ENCODE data around the gene PRSS21.
A peak's percentile ranks its signal among the peaks of the same experiment; 100 is the strongest.

Gene PRSS21

DNA sequence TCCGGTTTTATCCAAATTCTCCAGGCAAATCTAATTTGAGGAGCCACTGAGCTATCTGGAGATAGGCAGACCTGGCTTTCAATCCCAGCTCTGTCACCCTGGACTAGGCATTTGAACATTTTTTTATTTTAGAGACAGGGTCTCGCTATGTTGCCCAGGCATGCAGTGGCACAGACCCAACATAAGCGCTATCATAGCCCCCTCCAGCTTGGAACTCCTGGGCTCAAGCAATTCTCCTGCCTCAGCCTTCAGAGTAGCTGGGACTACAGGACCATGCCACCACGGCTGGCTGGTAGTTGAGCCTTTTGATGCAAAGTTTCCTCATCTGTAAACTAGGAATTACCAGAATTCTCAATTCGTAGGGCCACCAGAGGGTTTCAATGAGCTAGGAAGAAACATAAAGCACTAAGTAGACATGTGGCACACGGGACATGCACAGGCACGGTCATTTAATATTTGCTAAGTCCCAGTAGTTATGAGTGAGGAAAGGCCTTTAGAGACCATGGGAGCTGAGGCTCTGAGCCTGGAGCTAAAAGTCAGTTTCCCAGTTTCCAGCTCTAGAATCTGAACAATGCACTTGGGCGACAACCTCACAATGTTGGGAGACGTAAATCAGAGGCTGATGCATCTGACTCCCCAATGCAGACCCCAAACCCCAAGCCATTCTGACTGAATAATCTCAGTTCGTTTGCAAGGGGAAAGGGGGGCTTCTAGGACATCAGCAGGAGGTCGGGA is 41.1 kb upstream of the PRSS21 start:
- Mint-ChIP-seq H3K27me3 (ENCODE audit: low read depth, poor library complexity) (no peaks in the 10 kb centered on the region), H3K4me1 (peaks cover 54% of the 10 kb centered on the region), H3K9me3 (no peaks in the 10 kb centered on the region), H3K4me3 (peak overlapping the region; percentile 95), H3K36me3 (ENCODE audit: low read depth) (peaks cover 24% of the 10 kb centered on the region), H3K27ac (peak overlapping the region; percentile 91)
- DNase-seq, result no peak
- no peak for TF ChIP-seq CTCF (IDR thresholded peaks at IDR 0.05)

DNA sequence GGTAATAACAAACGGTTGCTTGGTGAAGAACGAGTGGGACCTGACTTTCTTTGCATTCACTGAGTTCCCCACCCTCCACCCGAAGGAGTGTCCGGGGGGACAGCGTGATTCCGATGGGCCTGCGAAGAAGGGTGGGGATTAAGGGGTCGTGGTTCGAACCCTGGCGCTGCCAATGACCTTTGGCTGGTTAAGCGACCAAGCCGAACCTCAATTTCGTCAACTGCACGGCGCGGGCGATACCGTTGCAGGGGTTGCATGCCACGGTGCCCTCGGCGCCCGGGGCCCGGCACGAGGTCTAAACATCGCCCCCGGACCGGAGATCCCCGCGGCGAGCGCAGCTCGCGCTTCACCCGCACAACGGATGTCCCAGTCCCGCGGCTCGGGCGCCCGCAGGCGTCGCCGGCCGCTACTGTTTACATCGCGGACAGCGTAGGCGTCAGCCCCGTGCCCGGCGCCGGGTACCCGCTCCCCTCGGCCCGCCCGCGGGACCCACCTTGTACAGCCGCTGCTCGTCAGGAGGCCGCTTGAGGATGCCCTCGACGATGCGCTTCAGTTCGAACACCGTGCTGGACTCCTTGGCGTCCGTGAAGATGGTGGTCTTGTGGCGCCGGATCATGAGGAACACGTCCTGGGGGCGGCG is 40.4 kb upstream of the PRSS21 start:
- H3K4me1 Mint-ChIP-seq, result peaks cover 47% of the 10 kb centered on the region
- TF ChIP-seq CTCF (IDR thresholded peaks at IDR 0.05), result no peak
- no peaks in the 10 kb centered on the region for H3K27me3 Mint-ChIP-seq (ENCODE audit: low read depth, poor library complexity)
- H3K27ac Mint-ChIP-seq, result peak overlapping the region; percentile 91
- peak overlapping the region; percentile 95 for H3K4me3 Mint-ChIP-seq
- no peak for DNase-seq
- H3K36me3 Mint-ChIP-seq (ENCODE audit: low read depth), result peaks cover 17% of the 10 kb centered on the region
- no peaks in the 10 kb centered on the region for H3K9me3 Mint-ChIP-seq

- peak within 1 kb of the TSS; percentile 95 for H3K4me3 Mint-ChIP-seq
- H3K36me3 Mint-ChIP-seq (ENCODE audit: low read depth), result peaks cover 11% of the 10 kb centered on the region
- no peak for TF ChIP-seq CTCF (IDR thresholded peaks at IDR 0.05)
- no peaks in the 10 kb centered on the region for H3K9me3 Mint-ChIP-seq
- H3K4me1 Mint-ChIP-seq, result peaks cover 43% of the 10 kb centered on the region
- peak within 1 kb of the TSS; percentile 99 for H3K27ac Mint-ChIP-seq
- DNase-seq, result peak; percentile 93
- no peaks in the 10 kb centered on the region for H3K27me3 Mint-ChIP-seq (ENCODE audit: low read depth, poor library complexity)
Observed at GRCh38 chr16:2777231-2777902, 39.7 kb upstream of the PRSS21 start, which contains the start of gene ELOB. TSS of gene ELOB (minus strand) at chr16:2777280. CDS start at chr16:2777239, 41 bp downstream.

DNA sequence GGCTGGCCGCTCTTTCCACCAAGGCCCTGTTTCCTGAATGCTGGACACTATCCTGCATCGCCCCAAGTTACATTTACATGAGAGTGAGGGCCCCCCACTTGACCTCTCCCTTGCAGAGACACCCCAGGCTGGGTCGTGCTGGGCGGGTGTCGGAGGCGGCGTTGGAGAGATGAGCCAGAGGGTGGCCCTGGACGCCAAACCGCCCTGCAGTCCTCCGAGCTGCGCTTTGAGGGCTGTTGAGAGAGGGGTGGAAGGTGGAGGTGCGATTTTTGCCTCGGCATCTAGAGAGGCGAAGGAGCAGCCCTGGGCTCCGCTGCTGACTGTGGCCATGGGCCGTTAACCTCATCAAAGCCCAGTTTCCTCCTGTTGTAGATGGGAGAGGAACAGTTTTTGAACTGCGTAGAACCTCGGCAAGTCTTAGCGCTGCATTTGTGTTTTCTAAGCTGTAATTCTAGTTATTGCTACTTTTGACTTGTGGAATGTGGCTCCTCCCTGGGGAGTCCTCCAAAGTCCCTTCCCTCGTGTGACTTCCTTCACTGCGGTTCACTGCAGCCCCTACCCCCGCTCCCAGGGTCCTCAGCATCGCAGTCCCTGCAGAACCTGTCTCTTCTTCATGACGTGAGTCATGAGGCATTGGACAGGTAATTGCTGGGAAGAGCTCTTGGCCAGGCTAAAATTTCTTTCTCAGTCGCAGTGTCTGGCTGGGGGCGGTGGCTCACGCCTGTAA is 39.0 kb upstream of the PRSS21 start:
- peaks cover 4% of the 10 kb centered on the region for H3K36me3 Mint-ChIP-seq (ENCODE audit: low read depth)
- peak overlapping the region; percentile 92 for H3K4me3 Mint-ChIP-seq
- peak overlapping the region; percentile 99 for H3K27ac Mint-ChIP-seq
- DNase-seq, result peak; percentile 35
- H3K9me3 Mint-ChIP-seq, result no peaks in the 10 kb centered on the region
- peaks cover 37% of the 10 kb centered on the region for H3K4me1 Mint-ChIP-seq
- TF ChIP-seq CTCF (IDR thresholded peaks at IDR 0.05), result no peak
- H3K27me3 Mint-ChIP-seq (ENCODE audit: low read depth, poor library complexity), result no peaks in the 10 kb centered on the region

DNA sequence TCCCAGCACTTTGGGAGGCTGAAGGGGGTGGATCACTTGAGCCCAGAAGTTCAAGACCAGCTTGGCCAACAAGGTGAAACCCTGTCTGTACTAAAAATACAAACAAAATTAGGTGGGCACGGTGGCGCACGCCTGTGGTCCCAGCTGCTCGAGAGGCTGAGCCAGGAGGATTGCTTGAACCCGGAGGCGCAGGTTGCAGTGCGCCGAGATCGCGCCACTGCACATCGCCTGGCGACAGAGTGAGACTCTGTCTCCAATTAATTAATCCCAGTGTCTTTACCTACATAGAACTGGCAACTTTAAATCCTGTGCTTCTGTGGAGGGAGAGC is 38.4 kb upstream of the PRSS21 start:
- Mint-ChIP-seq H3K27me3 (ENCODE audit: low read depth, poor library complexity) (peaks cover 3% of the 10 kb centered on the region), H3K36me3 (ENCODE audit: low read depth) (no peaks in the 10 kb centered on the region), H3K4me3 (peak overlapping the region; percentile 92), H3K27ac (peak overlapping the region; percentile 99), H3K9me3 (no peaks in the 10 kb centered on the region), H3K4me1 (peaks cover 37% of the 10 kb centered on the region)
- no peak for TF ChIP-seq CTCF (IDR thresholded peaks at IDR 0.05)
- DNase-seq, result no peak

Data from nephron progenitor cell (in vitro differentiated cells).